Measurements from ENCODE around the gene RCC2.

RCC2 gene

GRCh38 chr1:17369466-17369865 lies 70.0 kb downstream of the RCC2 start:
- DNase-seq = no peak

- DNase-seq = no peak
Measured at GRCh38 chr1:17365293-17365692, 74.2 kb downstream of the RCC2 start.

GRCh38 chr1:17363771-17364170 lies 75.7 kb downstream of the RCC2 start:
- DNase-seq = no peak

- no peak for DNase-seq
Measured at GRCh38 chr1:17363351-17363750, 76.1 kb downstream of the RCC2 start.

- no peak for DNase-seq
Measured at GRCh38 chr1:17361687-17362086, 77.8 kb downstream of the RCC2 start.

GRCh38 chr1:17360272-17360956 lies 79.1 kb downstream of the RCC2 start:
- DNase-seq = no peak

- DNase-seq = no peak
Measured at GRCh38 chr1:17359808-17360207, 79.7 kb downstream of the RCC2 start.

GRCh38 chr1:17359031-17359430 lies 80.4 kb downstream of the RCC2 start:
- no peak for DNase-seq

- DNase-seq = no peak
Measured at GRCh38 chr1:17358557-17358956, 80.9 kb downstream of the RCC2 start.

Data from activated CD4-positive, alpha-beta T cell treated with anti-CD3 and anti-CD28 coated beads, Interleukin-2, amount 50 U/mL, for 16 hours (primary cell).